HepG2 (cell line): Measurements from ENCODE around the gene SLC15A3. TPM values are rescaled to one million over a fixed set of nuclear protein-coding genes. Genes with fewer than 3 reads are reported as not detected.

ENCODE experiments used
- ATAC-seq: fragments of 200-7000 bp; cut with Tn5 transposase; 3 replicates; pipeline ENCODE4 v1.9.1; 2020; ENCODE audit warnings: mild to moderate bottlenecking, moderate library complexity
- BruUV-seq: library from RNA; stranded (reverse); fragments of 400-500 nt; replicated peaks from 2 replicates; lab custom pipeline; 2021; lab: Mats Ljungman, UMichigan
- CTCF ChIA-PET: fragments of 300-600 bp; formaldehyde crosslinking; extraction: SDS; loops from one replicate; lab custom pipeline; 2021; ENCODE audit warnings: low total read pairs, inconsistent platforms, low intra/inter-chr PET ratio; lab: Yijun Ruan, JAX
- POLR2A ChIA-PET: fragments of 350-600 bp; sonication (Branson Sonifier 250); formaldehyde crosslinking; loops from one replicate; lab custom pipeline; 2020; ENCODE audit warnings: antibody characterized with exemption, inconsistent platforms; lab: Yijun Ruan, JAX
- DNase-seq: peaks from one replicate; pipeline ENCODE4 v3.0.0-alpha.2; 2015; ENCODE audit warnings: low spot score
- FAIRE-seq: peaks from 3 replicates; lab custom pipeline; 2011; peaks lifted over from hg19 to GRCh38; lab: Jason Lieb, UNC
- H2AFZ ChIP-seq: one replicate; pipeline ENCODE4 v1.6.1; 2011; ENCODE audit warnings: low read length, inconsistent platforms
- H3K27ac ChIP-seq: fragments of 300-600 bp; 3 replicates; pipeline ENCODE4 v1.8.0; 2011; ENCODE audit warnings: mixed run types, mild to moderate bottlenecking, mixed read lengths, low read length, inconsistent platforms; ENCODE audit not compliant: insufficient read depth; ENCODE audit errors: extremely low read length
- H3K27me3 ChIP-seq, 2 experiments: fragments of 200-600 bp in 1 of 2; 2 replicates in 1 of 2; 3 replicates in 1 of 2; pipeline versions ENCODE4 v1.6.0 to v1.8.0; 2011; ENCODE audit warnings: low read length in 2 of 2, mild to moderate bottlenecking in 2 of 2, moderate library complexity in 2 of 2, inconsistent platforms in 1 of 2; ENCODE audit not compliant: insufficient read depth in 2 of 2, control insufficient read depth in 1 of 2
- H3K36me3 ChIP-seq, 2 experiments: fragments of 200-600 bp in 1 of 2; replicated peaks in 1 of 2; 2 replicates in 1 of 2; 3 replicates in 1 of 2; pipeline versions ENCODE4 v1.5.1 to v1.8.0; 2011; ENCODE audit warnings: low read length in 2 of 2, inconsistent platforms in 1 of 2; ENCODE audit not compliant: insufficient read depth in 2 of 2, control insufficient read depth in 1 of 2
- H3K4me1 ChIP-seq: 2 replicates; pipeline ENCODE4 v1.5.1; 2012; ENCODE audit warnings: low read length, inconsistent platforms; ENCODE audit not compliant: insufficient read depth
- H3K4me2 ChIP-seq: 2 replicates; pipeline ENCODE4 v1.6.0; 2011; ENCODE audit warnings: low read depth, low read length, inconsistent platforms
- H3K4me3 ChIP-seq, 3 experiments: fragments of 200-600 bp in 1 of 3; sonication (generic), shearing (Covaris generic) in 1 of 3; replicated peaks in 1 of 3; 2 replicates each; pipeline ENCODE4 v1.5.1; 2011 to 2016; ENCODE audit warnings: low read length in 3 of 3, inconsistent platforms in 2 of 3, low read depth in 2 of 3, mild to moderate bottlenecking in 2 of 3, control low read depth in 1 of 3, mixed read lengths in 1 of 3; ENCODE audit not compliant: insufficient read depth in 1 of 3
- H3K79me2 ChIP-seq: one replicate; pipeline ENCODE4 v1.6.1; 2011; ENCODE audit warnings: low read length, inconsistent platforms; ENCODE audit not compliant: insufficient read depth
- H3K9ac ChIP-seq: 2 replicates; pipeline ENCODE4 v1.6.0; 2011; ENCODE audit warnings: mild to moderate bottlenecking, low read depth, low read length, inconsistent platforms; ENCODE audit not compliant: insufficient read depth
- H3K9me3 ChIP-seq: 2 replicates; pipeline ENCODE4 v1.5.1; 2012; ENCODE audit warnings: mild to moderate bottlenecking, low read length
- H4K20me1 ChIP-seq: 2 replicates; pipeline ENCODE4 v1.6.0; 2011; ENCODE audit warnings: inconsistent platforms, mild to moderate bottlenecking, low read length, moderate library complexity; ENCODE audit not compliant: insufficient read depth
- GATAD1 ChIP-seq: IDR thresholded peaks from 2 replicates; pipeline ENCODE4 v1.6.1; 2016; ENCODE audit warnings: missing genetic modification reagents, missing compliant biosample characterization
- MIER3 ChIP-seq: IDR thresholded peaks from 2 replicates; pipeline ENCODE4 v1.6.1; 2016; ENCODE audit warnings: missing compliant biosample characterization, borderline replicate concordance
- POGZ ChIP-seq: sonication (generic); formaldehyde crosslinking; IDR thresholded peaks from 2 replicates; pipeline ENCODE4 v1.4.0; 2020; ENCODE audit warnings: mild to moderate bottlenecking, missing genetic modification reagents
- RBM22 ChIP-seq: fragments of 200-400 bp; formaldehyde crosslinking; optimal IDR thresholded peaks from 2 replicates; pipeline ENCODE3; 2017; ENCODE audit warnings: mild to moderate bottlenecking, low read length, moderate library complexity
- ZFAT ChIP-seq: sonication (generic); formaldehyde crosslinking; conservative IDR thresholded peaks from 2 replicates; pipeline ENCODE4 v1.8.1; 2023; ENCODE audit warnings: missing genetic modification reagents, inconsistent platforms
- ZFP82 ChIP-seq: sonication (generic); formaldehyde crosslinking; IDR thresholded peaks from 2 replicates; pipeline ENCODE4 v1.5.1; 2020; ENCODE audit warnings: mild to moderate bottlenecking, missing genetic modification reagents, borderline replicate concordance
- ZNF138 ChIP-seq: sonication (generic); formaldehyde crosslinking; IDR thresholded peaks from 2 replicates; pipeline ENCODE4 v1.5.0; 2020; ENCODE audit warnings: mild to moderate bottlenecking, low read depth, missing genetic modification reagents
- ZNF282 ChIP-seq: fragments of 450-650 bp; IDR thresholded peaks from 2 replicates; pipeline ENCODE4 v1.6.1; 2018; ENCODE audit not compliant: partially characterized antibody
- ZNF326 ChIP-seq: sonication (generic); formaldehyde crosslinking; IDR thresholded peaks from 2 replicates; pipeline ENCODE4 v1.4.0; 2020; ENCODE audit warnings: missing genetic modification reagents, borderline replicate concordance
- WGBS: methylation state at CpG from one replicate; pipeline ENCODE4 v1.1.6; 2017; ENCODE audit warnings: low lambda C conversion rate; 5-methylcytosine and 5-hydroxymethylcytosine counted together
- in situ Hi-C: cut with HindIII; loops from 2 replicates; pipeline ENCODE4 v1.10.0; 2017; ENCODE audit warnings: low pct_unique_long_range_greater_than_20kb; ENCODE audit not compliant: extremely low pct_ligation_motif_present
- intact Hi-C: fragments of 100-400 bp; cut with micrococcal nuclease; formaldehyde crosslinking; loops from one replicate; pipeline ENCODE4 v1.10.0; 2022; ENCODE audit not compliant: unreplicated experiment
- polyA plus RNA-seq, 8 experiments: library from polyadenylated mRNA; depleted of rRNA in 3 of 8; stranded (reverse) in 7 of 8; unstranded in 1 of 8; fragments of >200 nt; fragmentation: Illumina TruSeq in 4 of 8; extraction: Trizol in 4 of 8; gene quantifications; 2 replicates each; pipeline versions ENCODE4 v1.2.1 to v1.2.3, GENCODE V29; 2011 to 2016; ENCODE audit warnings: low read depth in 4 of 8, missing spikeins in 1 of 8, mixed read lengths in 1 of 8; ENCODE audit not compliant: insufficient read depth in 1 of 8
- total RNA-seq, 5 experiments: library from RNA; depleted of rRNA; stranded (reverse); fragments of >200 nt; fragmentation: Illumina TruSeq; extraction: Trizol; gene quantifications; 2 replicates each; pipeline ENCODE4 v1.2.3, GENCODE V29; 2016; ENCODE audit warnings: low read depth in 1 of 5
- TF ChIP-seq, protein P1 (sequence below): sonication (generic); formaldehyde crosslinking; IDR thresholded peaks from 2 replicates; pipeline ENCODE4 v1.4.0; 2020; ENCODE audit warnings: missing genetic modification reagents
- TF ChIP-seq, protein P2 (sequence below): IDR thresholded peaks from 2 replicates; pipeline ENCODE4 v1.6.1; 2016
- TF ChIP-seq, protein P3 (sequence below): sonication (generic); formaldehyde crosslinking; IDR thresholded peaks from 2 replicates; pipeline ENCODE4 v1.4.0; 2020; ENCODE audit warnings: missing genetic modification reagents, mild to moderate bottlenecking, borderline replicate concordance

SLC15A3 gene
- total and polyA plus RNA-seq, 2 of the 13 experiments (the other 11 are each of a cell fraction or from before 2014, with no cell fraction given) = 0.45 to 0.77 TPM

DNA sequence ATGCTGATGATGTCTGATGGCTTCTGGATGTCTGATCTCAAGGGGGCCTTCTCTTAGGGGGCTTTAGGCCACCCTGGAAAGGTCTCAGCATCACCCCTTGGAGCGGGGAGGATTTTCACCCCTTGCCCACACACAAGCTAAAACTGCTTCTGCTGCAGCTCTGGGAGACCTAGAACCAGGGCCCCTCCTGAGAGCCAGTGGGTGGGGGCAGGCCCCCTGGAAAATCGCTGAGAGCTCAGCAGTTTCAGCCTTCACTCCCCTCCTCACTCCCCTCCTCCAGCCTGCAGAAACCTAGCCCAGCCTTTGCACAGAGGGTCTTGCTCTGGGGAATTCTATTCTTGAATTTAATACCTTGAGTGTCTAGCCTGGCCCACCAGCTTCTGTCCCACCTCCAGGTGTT is 36.7 kb upstream of the SLC15A3 start (continued):
- no peak for TF ChIP-seq ZFP82
- TF ChIP-seq ZNF282 = no peak
- no peak for TF ChIP-seq RBM22
- no peak for TF ChIP-seq POGZ (CRISPR knock-in tag)
- no peak for TF ChIP-seq ZNF138 (CRISPR knock-in tag)
- no peak for TF ChIP-seq GATAD1
- TF ChIP-seq MIER3 (CRISPR knock-in tag) = no peak

DNA sequence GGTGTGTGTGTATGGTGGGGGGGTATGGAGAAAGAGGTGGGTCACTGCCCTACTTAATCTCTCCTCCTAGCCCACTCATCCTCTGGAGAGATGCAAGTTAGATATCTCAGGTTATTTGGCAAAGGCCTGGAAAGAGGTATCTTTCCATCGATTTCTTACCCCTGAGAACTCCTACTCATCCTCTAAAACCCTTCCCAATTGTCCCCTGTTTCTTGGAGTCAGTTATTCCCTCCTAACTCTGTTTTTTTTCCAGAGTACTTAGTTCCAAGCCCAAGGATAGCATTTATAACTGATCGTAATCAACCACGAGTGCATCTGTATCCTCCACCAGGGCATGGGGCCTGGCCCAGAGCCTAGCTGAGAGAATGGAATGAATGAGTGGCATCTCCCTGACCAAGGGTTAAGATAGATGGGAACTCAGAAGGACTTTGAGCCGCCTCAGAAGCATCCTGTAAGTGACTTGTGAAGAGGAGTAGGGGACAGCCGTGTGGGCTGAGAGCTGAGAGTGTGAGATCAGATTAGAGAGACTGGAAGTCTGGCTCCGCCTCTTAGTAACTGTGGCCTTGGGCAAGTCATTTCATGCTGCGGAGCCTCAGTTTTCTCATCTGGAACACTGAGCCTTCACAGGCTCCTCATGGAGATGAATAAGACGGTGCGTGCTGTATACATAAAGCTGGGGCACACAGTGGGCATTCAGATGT is 35.8 kb upstream of the SLC15A3 start:
- H2AFZ ChIP-seq = no peak overlapping the region
- no peak for ATAC-seq
- intact Hi-C loops (no loop called here), in situ Hi-C loops (no loop called here)
- no peak for DNase-seq
- H4K20me1 ChIP-seq = no peaks in the 10 kb centered on the region
- no peak overlapping the region for H3K27ac ChIP-seq
- no peaks in the 10 kb centered on the region for H3K36me3 ChIP-seq
- no peaks in the 10 kb centered on the region for H3K4me1 ChIP-seq
- CTCF ChIA-PET = no interaction called here
- peaks cover 1 to 66% of the 10 kb centered on the region in 2 experiments; a peak in 4 of 5 replicates for H3K27me3 ChIP-seq
- POLR2A ChIA-PET = no interaction called here
- no peaks in the 10 kb centered on the region for H3K79me2 ChIP-seq
- no TSS peak for BruUV-seq
- H3K9ac ChIP-seq = no peak overlapping the region
- no peak overlapping the region for H3K4me2 ChIP-seq
- WGBS = 30% methylated on average over 9 of the region's 9 CpGs
- no peak for FAIRE-seq
- H3K9me3 ChIP-seq = no peaks in the 10 kb centered on the region
- no peak overlapping the region for H3K4me3 ChIP-seq
- TF ChIP-seq, protein P1, sequence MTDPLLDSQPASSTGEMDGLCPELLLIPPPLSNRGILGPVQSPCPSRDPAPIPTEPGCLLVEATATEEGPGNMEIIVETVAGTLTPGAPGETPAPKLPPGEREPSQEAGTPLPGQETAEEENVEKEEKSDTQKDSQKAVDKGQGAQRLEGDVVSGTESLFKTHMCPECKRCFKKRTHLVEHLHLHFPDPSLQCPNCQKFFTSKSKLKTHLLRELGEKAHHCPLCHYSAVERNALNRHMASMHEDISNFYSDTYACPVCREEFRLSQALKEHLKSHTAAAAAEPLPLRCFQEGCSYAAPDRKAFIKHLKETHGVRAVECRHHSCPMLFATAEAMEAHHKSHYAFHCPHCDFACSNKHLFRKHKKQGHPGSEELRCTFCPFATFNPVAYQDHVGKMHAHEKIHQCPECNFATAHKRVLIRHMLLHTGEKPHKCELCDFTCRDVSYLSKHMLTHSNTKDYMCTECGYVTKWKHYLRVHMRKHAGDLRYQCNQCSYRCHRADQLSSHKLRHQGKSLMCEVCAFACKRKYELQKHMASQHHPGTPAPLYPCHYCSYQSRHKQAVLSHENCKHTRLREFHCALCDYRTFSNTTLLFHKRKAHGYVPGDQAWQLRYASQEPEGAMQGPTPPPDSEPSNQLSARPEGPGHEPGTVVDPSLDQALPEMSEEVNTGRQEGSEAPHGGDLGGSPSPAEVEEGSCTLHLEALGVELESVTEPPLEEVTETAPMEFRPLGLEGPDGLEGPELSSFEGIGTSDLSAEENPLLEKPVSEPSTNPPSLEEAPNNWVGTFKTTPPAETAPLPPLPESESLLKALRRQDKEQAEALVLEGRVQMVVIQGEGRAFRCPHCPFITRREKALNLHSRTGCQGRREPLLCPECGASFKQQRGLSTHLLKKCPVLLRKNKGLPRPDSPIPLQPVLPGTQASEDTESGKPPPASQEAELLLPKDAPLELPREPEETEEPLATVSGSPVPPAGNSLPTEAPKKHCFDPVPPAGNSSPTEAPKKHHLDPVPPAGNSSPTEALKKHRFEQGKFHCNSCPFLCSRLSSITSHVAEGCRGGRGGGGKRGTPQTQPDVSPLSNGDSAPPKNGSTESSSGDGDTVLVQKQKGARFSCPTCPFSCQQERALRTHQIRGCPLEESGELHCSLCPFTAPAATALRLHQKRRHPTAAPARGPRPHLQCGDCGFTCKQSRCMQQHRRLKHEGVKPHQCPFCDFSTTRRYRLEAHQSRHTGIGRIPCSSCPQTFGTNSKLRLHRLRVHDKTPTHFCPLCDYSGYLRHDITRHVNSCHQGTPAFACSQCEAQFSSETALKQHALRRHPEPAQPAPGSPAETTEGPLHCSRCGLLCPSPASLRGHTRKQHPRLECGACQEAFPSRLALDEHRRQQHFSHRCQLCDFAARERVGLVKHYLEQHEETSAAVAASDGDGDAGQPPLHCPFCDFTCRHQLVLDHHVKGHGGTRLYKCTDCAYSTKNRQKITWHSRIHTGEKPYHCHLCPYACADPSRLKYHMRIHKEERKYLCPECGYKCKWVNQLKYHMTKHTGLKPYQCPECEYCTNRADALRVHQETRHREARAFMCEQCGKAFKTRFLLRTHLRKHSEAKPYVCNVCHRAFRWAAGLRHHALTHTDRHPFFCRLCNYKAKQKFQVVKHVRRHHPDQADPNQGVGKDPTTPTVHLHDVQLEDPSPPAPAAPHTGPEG (CRISPR knock-in tag) = no peak
- TF ChIP-seq, protein P2, sequence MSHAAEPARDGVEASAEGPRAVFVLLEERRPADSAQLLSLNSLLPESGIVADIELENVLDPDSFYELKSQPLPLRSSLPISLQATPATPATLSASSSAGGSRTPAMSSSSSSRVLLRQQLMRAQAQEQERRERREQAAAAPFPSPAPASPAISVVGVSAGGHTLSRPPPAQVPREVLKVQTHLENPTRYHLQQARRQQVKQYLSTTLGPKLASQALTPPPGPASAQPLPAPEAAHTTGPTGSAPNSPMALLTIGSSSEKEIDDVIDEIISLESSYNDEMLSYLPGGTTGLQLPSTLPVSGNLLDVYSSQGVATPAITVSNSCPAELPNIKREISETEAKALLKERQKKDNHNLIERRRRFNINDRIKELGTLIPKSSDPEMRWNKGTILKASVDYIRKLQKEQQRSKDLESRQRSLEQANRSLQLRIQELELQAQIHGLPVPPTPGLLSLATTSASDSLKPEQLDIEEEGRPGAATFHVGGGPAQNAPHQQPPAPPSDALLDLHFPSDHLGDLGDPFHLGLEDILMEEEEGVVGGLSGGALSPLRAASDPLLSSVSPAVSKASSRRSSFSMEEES (CRISPR knock-in tag) = no peak
- TF ChIP-seq, protein P3, sequence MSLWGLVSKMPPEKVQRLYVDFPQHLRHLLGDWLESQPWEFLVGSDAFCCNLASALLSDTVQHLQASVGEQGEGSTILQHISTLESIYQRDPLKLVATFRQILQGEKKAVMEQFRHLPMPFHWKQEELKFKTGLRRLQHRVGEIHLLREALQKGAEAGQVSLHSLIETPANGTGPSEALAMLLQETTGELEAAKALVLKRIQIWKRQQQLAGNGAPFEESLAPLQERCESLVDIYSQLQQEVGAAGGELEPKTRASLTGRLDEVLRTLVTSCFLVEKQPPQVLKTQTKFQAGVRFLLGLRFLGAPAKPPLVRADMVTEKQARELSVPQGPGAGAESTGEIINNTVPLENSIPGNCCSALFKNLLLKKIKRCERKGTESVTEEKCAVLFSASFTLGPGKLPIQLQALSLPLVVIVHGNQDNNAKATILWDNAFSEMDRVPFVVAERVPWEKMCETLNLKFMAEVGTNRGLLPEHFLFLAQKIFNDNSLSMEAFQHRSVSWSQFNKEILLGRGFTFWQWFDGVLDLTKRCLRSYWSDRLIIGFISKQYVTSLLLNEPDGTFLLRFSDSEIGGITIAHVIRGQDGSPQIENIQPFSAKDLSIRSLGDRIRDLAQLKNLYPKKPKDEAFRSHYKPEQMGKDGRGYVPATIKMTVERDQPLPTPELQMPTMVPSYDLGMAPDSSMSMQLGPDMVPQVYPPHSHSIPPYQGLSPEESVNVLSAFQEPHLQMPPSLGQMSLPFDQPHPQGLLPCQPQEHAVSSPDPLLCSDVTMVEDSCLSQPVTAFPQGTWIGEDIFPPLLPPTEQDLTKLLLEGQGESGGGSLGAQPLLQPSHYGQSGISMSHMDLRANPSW (CRISPR knock-in tag) = no peak
- TF ChIP-seq ZNF326 (CRISPR knock-in tag) (no peak), ZFAT (CRISPR knock-in tag) (no peak)
